Small intestine (tissue), 7 donors: ENCODE data around the gene H19. TPM values are rescaled to one million over a fixed set of nuclear protein-coding genes. Genes with fewer than 3 reads are reported as not detected.

Experiments
- DNase-seq, 2 donors: peaks; one replicate each; pipeline versions ENCODE4 v3.0.0 to v3.0.0-alpha.2; 2013
- FAIRE-seq: peaks from 2 replicates; lab custom pipeline; 2012; peaks lifted over from hg19 to GRCh38; lab: Jason Lieb, UNC
- H3K27ac ChIP-seq, 3 donors: one replicate each; pipeline ENCODE4 v1.5.1; 2013; ENCODE audit warnings: low read length in 2 of 3, mild to moderate bottlenecking in 2 of 3, control low read depth in 1 of 3, inconsistent platforms in 1 of 3, low read depth in 1 of 3, moderate library complexity in 1 of 3
- H3K27me3 ChIP-seq, 3 donors: one replicate each; pipeline ENCODE4 v1.6.1; 2013; ENCODE audit warnings: low read length in 3 of 3, inconsistent platforms in 1 of 3; ENCODE audit not compliant: control insufficient read depth in 3 of 3, insufficient read depth in 3 of 3
- H3K36me3 ChIP-seq, 3 donors: one replicate each; pipeline ENCODE4 v1.6.1; 2013; ENCODE audit warnings: low read length in 3 of 3, inconsistent platforms in 1 of 3, low read depth in 1 of 3, mild to moderate bottlenecking in 1 of 3, moderate library complexity in 1 of 3; ENCODE audit not compliant: control insufficient read depth in 3 of 3, insufficient read depth in 2 of 3
- H3K4me1 ChIP-seq, 3 donors: one replicate each; pipeline ENCODE4 v1.6.1; 2013; ENCODE audit warnings: low read length in 2 of 3, inconsistent platforms in 1 of 3, low read depth in 1 of 3, mild to moderate bottlenecking in 1 of 3, moderate library complexity in 1 of 3; ENCODE audit not compliant: control insufficient read depth in 3 of 3, insufficient read depth in 2 of 3
- H3K4me3 ChIP-seq, 3 donors: one replicate each; pipeline ENCODE4 v1.5.1; 2013; ENCODE audit warnings: low read length in 3 of 3, control low read depth in 1 of 3, inconsistent platforms in 1 of 3, low read depth in 1 of 3, mild to moderate bottlenecking in 1 of 3, moderate library complexity in 1 of 3
- H3K9me3 ChIP-seq, 2 donors: one replicate each; pipeline ENCODE4 v1.6.1; 2013; ENCODE audit warnings: low read depth in 1 of 2, low read length in 1 of 2; ENCODE audit not compliant: control insufficient read depth in 2 of 2, insufficient read depth in 1 of 2
- WGBS, 3 donors: extraction: QIAGEN DNeasy Blood & Tissue Kit; methylation state at CpG; one replicate each; pipeline ENCODE4 v1.1.7; 2013; 5-methylcytosine and 5-hydroxymethylcytosine counted together
- polyA plus RNA-seq, 4 donors: library from polyadenylated mRNA; stranded (reverse) in 3 of 4; unstranded in 1 of 4; fragments of 200-250 nt in 3 of 4; fragments of 120-200 nt in 1 of 4; gene quantifications; one replicate each; pipeline versions ENCODE4 v1.2.1 to v1.2.3, GENCODE V29; 2013
- donor health status: healthy with polysubstance abuse.
- donor health status: control.
- donor health status: control.
- donor health status: Bipolar disorder and iron deficiency.
- donor health status: healthy.

H19 gene
- polyA plus RNA-seq, 4 donors = 18.9 to 3,336 (median 28.3) TPM

GRCh38 chr11:1994121-1994520, 3.5 kb downstream of the H19 start:
- H3K4me1 ChIP-seq = peaks cover 0 to 2% (median 0%) of the 10 kb centered on the region in 3 donors

GRCh38 chr11:1992111-1992510, 5.5 kb downstream of the H19 start:
- Histone ChIP-seq H3K4me3 (no peak overlapping the region), H3K27ac (no peak overlapping the region), H3K36me3 (no peaks in the 10 kb centered on the region), H3K9me3 (no peaks in the 10 kb centered on the region), H3K27me3 (no peaks in the 10 kb centered on the region), H3K4me1 (peaks cover 0 to 6% (median 0%) of the 10 kb centered on the region in 3 donors)
- DNase-seq = peak in 1 of 2 donors; percentile 8
- WGBS, 3 donors = 90% methylated on average over 16 of the region's 26 CpGs; no CpG with 5 or more reads in 2 of the 3 donors
- no peak for FAIRE-seq

More at GRCh38 chr11:1994121-1994520, 3.5 kb downstream of the H19 start:
- DNase-seq (peak in 1 of 2 donors; percentile 17), FAIRE-seq (no peak)
- Histone ChIP-seq H3K36me3 (no peaks in the 10 kb centered on the region), H3K27ac (peak overlapping the region in 1 of 3 donors; percentile 33), H3K9me3 (no peaks in the 10 kb centered on the region), H3K27me3 (no peaks in the 10 kb centered on the region), H3K4me3 (no peak overlapping the region)
- WGBS, 3 donors = 77 to 100% methylated on average over 4 to 11 of the region's 13 CpGs; no CpG with 5 or more reads in 1 of the 3 donors

- Histone ChIP-seq H3K4me3 (no peak overlapping the region), H3K36me3 (no peaks in the 10 kb centered on the region), H3K4me1 (peaks cover 0 to 6% (median 0%) of the 10 kb centered on the region in 3 donors), H3K27ac (no peak overlapping the region), H3K27me3 (no peaks in the 10 kb centered on the region), H3K9me3 (no peaks in the 10 kb centered on the region)
- DNase-seq = no peak
- WGBS, 3 donors = no CpG with 5 or more reads among the region's 29 CpGs
- no peak for FAIRE-seq
Observed at GRCh38 chr11:1990872-1991578, 6.6 kb downstream of the H19 start.

GRCh38 chr11:1989953-1990352, 7.7 kb downstream of the H19 start:
- WGBS, 3 donors = no CpG with 5 or more reads among the region's 15 CpGs
- DNase-seq (no peak), FAIRE-seq (no peak)
- H3K36me3 ChIP-seq = no peaks in the 10 kb centered on the region
- no peaks in the 10 kb centered on the region for H3K27me3 ChIP-seq
- H3K4me3 ChIP-seq = no peak overlapping the region
- H3K27ac ChIP-seq = peak overlapping the region in 1 of 3 donors; percentile 65
- no peaks in the 10 kb centered on the region for H3K9me3 ChIP-seq
- peaks cover 0 to 6% (median 0%) of the 10 kb centered on the region in 3 donors for H3K4me1 ChIP-seq

- Histone ChIP-seq H3K27me3 (no peaks in the 10 kb centered on the region), H3K36me3 (no peaks in the 10 kb centered on the region), H3K4me1 (peaks cover 0 to 6% (median 0%) of the 10 kb centered on the region in 3 donors), H3K4me3 (no peak overlapping the region), H3K9me3 (no peaks in the 10 kb centered on the region), H3K27ac (peak overlapping the region in 1 of 3 donors; percentile 77)
- 20 to 64% (median 27%) methylated on average over 1 to 17 of the region's 24 CpGs for WGBS, 3 donors
- FAIRE-seq = no peak
- peak in 1 of 2 donors; percentile 66 for DNase-seq
Observed at GRCh38 chr11:1988667-1989317, 8.8 kb downstream of the H19 start.

GRCh38 chr11:1988174-1988573, 9.5 kb downstream of the H19 start:
- Histone ChIP-seq H3K4me1 (peaks cover 0 to 11% (median 0%) of the 10 kb centered on the region in 3 donors), H3K36me3 (no peaks in the 10 kb centered on the region), H3K27ac (no peak overlapping the region), H3K4me3 (no peak overlapping the region), H3K27me3 (no peaks in the 10 kb centered on the region), H3K9me3 (no peaks in the 10 kb centered on the region)
- no CpG with 5 or more reads among the region's 11 CpGs for WGBS, 3 donors
- FAIRE-seq = no peak
- no peak for DNase-seq

GRCh38 chr11:1987024-1987423, 10.6 kb downstream of the H19 start:
- FAIRE-seq = no peak
- Histone ChIP-seq H3K27ac (no peak overlapping the region), H3K36me3 (no peaks in the 10 kb centered on the region), H3K4me1 (peaks cover 0 to 9% (median 0%) of the 10 kb centered on the region in 3 donors), H3K4me3 (no peak overlapping the region), H3K9me3 (no peaks in the 10 kb centered on the region), H3K27me3 (no peaks in the 10 kb centered on the region)
- WGBS, 3 donors = no CpG with 5 or more reads among the region's 6 CpGs
- DNase-seq = no peak

GRCh38 chr11:1983601-1983961, 14.1 kb downstream of the H19 start:
- Histone ChIP-seq H3K9me3 (no peaks in the 10 kb centered on the region), H3K4me3 (no peak overlapping the region), H3K27me3 (no peaks in the 10 kb centered on the region), H3K27ac (no peak overlapping the region), H3K4me1 (peaks cover 0 to 5% (median 0%) of the 10 kb centered on the region in 3 donors), H3K36me3 (no peaks in the 10 kb centered on the region)
- peak in 1 of 2 donors; percentile 8 for DNase-seq
- 41 to 77% (median 63%) methylated on average over 2 to 12 of the region's 12 CpGs for WGBS, 3 donors
- no peak for FAIRE-seq
